Activated CD4-positive, alpha-beta T cell treated with anti-CD3 and anti-CD28 coated beads for 36 hours (primary cell): ENCODE results near the gene PLCB1. TPM values are rescaled to one million over a fixed set of nuclear protein-coding genes. Genes with fewer than 3 reads are reported as not detected.
"Not testable (repeated sequence)": the region's sequence is repeated elsewhere in the genome, so short reads cannot be mapped to it uniquely, and the experiment has no call there.

Source experiments
- ATAC-seq: fragments of 200-7000 bp; cut with Tn5 transposase; one replicate; pipeline ENCODE4 v1.10.0; 2021; ENCODE audit warnings: mild to moderate bottlenecking, moderate library complexity
- CTCF ChIA-PET: fragments of 350-600 bp; sonication (Branson Sonifier 250); formaldehyde crosslinking; loops from one replicate; lab custom pipeline; 2021; ENCODE audit warnings: antibody characterized with exemption; lab: Charles Lee
- POLR2A ChIA-PET: fragments of 350-600 bp; sonication (Branson Sonifier 250); formaldehyde crosslinking; loops from one replicate; lab custom pipeline; 2021; ENCODE audit warnings: antibody characterized with exemption, inconsistent platforms; lab: Charles Lee
- DNase-seq: peaks from one replicate; pipeline ENCODE4 v3.0.0-alpha.2; 2020
- H3K27ac Mint-ChIP-seq: one replicate; pipeline ENCODE4 v1.8.0; 2021; ENCODE audit warnings: mixed read lengths
- H3K27me3 Mint-ChIP-seq: one replicate; pipeline ENCODE4 v1.8.0; 2021; ENCODE audit warnings: mixed read lengths
- H3K36me3 Mint-ChIP-seq: one replicate; pipeline ENCODE4 v1.8.0; 2021; ENCODE audit warnings: low read depth, mixed read lengths
- H3K4me1 Mint-ChIP-seq: one replicate; pipeline ENCODE4 v1.8.0; 2021; ENCODE audit warnings: mixed read lengths
- H3K4me3 Mint-ChIP-seq: one replicate; pipeline ENCODE4 v1.8.0; 2021; ENCODE audit warnings: mild to moderate bottlenecking, moderate library complexity, mixed read lengths
- H3K9me3 Mint-ChIP-seq: one replicate; pipeline ENCODE4 v1.8.0; 2021; ENCODE audit warnings: low read depth, mixed read lengths
- intact Hi-C, 2 experiments: fragments of 100-400 bp; cut with DNase I in 1 of 2; cut with micrococcal nuclease in 1 of 2; formaldehyde crosslinking; loops; one replicate each; pipeline versions ENCODE4 v1.14.2 to v1.15.1; 2022 to 2024; cut with DNase I, micrococcal nuclease
- total RNA-seq, 2 experiments: library from RNA; stranded (reverse); gene quantifications; one replicate each; pipeline ENCODE4 v1.2.3, GENCODE V29; 2021

PLCB1 gene
- total RNA-seq, 2 experiments from 2014 or later, result 1.4 to 1.5 TPM

GRCh38 chr20:8156235-8157079 is 24.4 kb downstream of the PLCB1 start:
- peaks cover 48% of the 10 kb centered on the region for H3K4me1 Mint-ChIP-seq
- intact Hi-C loops, result loop anchor here in 1 of 2 experiments (5.0 to 10.0 kb wide), 2 partner anchors 56 to 118 kb away; no protein-coding TSS in a partner anchor
- CTCF ChIA-PET, result interaction anchor here (1.1 kb wide), 1 partner anchor 59 kb away, joined by 3 read pairs; no protein-coding TSS in a partner anchor
- ATAC-seq (peak; percentile 85), DNase-seq (no peak)
- H3K27ac Mint-ChIP-seq, result no peak overlapping the region
- no peak overlapping the region for H3K4me3 Mint-ChIP-seq
- H3K27me3 Mint-ChIP-seq, result no peaks in the 10 kb centered on the region
- H3K9me3 Mint-ChIP-seq, result peaks cover 3% of the 10 kb centered on the region
- peaks cover 4% of the 10 kb centered on the region for H3K36me3 Mint-ChIP-seq
- POLR2A ChIA-PET, result no interaction called here

- H3K27ac Mint-ChIP-seq, H3K9me3 Mint-ChIP-seq, ATAC-seq, POLR2A ChIA-PET, H3K36me3 Mint-ChIP-seq, H3K27me3 Mint-ChIP-seq, DNase-seq, CTCF ChIA-PET, H3K4me3 Mint-ChIP-seq: not testable (repeated sequence)
- H3K4me1 Mint-ChIP-seq, result peaks cover 29% of the 10 kb centered on the region
- intact Hi-C loops, result loop anchor here in 1 of 2 experiments (5.0 to 10.0 kb wide), 2 partner anchors 53 to 116 kb away; no protein-coding TSS in a partner anchor
These were observed 27.2 kb downstream of the PLCB1 start for GRCh38 chr20:8159217-8159616.

GRCh38 chr20:8161264-8162071 is 29.4 kb downstream of the PLCB1 start:
- Mint-ChIP-seq H3K27me3 (no peaks in the 10 kb centered on the region), H3K4me1 (peaks cover 12% of the 10 kb centered on the region), H3K4me3 (no peak overlapping the region), H3K36me3 (peaks cover 4% of the 10 kb centered on the region), H3K9me3 (peaks cover 3% of the 10 kb centered on the region), H3K27ac (peak overlapping the region; percentile 72)
- POLR2A ChIA-PET, result no interaction called here
- intact Hi-C loops, result no loop called here
- ATAC-seq (peak; percentile 65), DNase-seq (no peak)
- CTCF ChIA-PET, result interaction anchor here (0.7 to 2.0 kb wide), 3 partner anchors 13 to 78 kb away, joined by 3 to 5 read pairs (median 3); no protein-coding TSS in a partner anchor

GRCh38 chr20:8162610-8163009 is 30.5 kb downstream of the PLCB1 start:
- Mint-ChIP-seq H3K36me3 (peaks cover 4% of the 10 kb centered on the region), H3K27me3 (no peaks in the 10 kb centered on the region), H3K4me3 (no peak overlapping the region), H3K9me3 (peaks cover 3% of the 10 kb centered on the region), H3K27ac (no peak overlapping the region), H3K4me1 (peaks cover 7% of the 10 kb centered on the region)
- CTCF ChIA-PET, result interaction anchor here (0.6 to 2.0 kb wide), 4 partner anchors 10 to 80 kb away, joined by 3 to 5 read pairs (median 3); no protein-coding TSS in a partner anchor
- intact Hi-C loops, result no loop called here
- POLR2A ChIA-PET, result no interaction called here
- DNase-seq (no peak), ATAC-seq (no peak)

- Mint-ChIP-seq H3K27ac (no peak overlapping the region), H3K27me3 (no peaks in the 10 kb centered on the region), H3K4me1 (peaks cover 7% of the 10 kb centered on the region), H3K36me3 (peaks cover 4% of the 10 kb centered on the region), H3K9me3 (peaks cover 3% of the 10 kb centered on the region), H3K4me3 (no peak overlapping the region)
- ChIA-PET CTCF (interaction anchor here (2.0 kb wide), 1 partner anchor 11 kb away, joined by 5 read pairs; no protein-coding TSS in a partner anchor), POLR2A (no interaction called here)
- intact Hi-C loops, result no loop called here
- ATAC-seq, result no peak
- no peak for DNase-seq
These were observed 31.5 kb downstream of the PLCB1 start for GRCh38 chr20:8163543-8163942.

- Mint-ChIP-seq H3K36me3 (no peaks in the 10 kb centered on the region), H3K27ac (no peak overlapping the region), H3K4me1 (peaks cover 2% of the 10 kb centered on the region), H3K9me3 (no peaks in the 10 kb centered on the region), H3K4me3 (no peak overlapping the region), H3K27me3 (no peaks in the 10 kb centered on the region)
- CTCF ChIA-PET, result no interaction called here
- DNase-seq, result no peak
- intact Hi-C loops, result no loop called here
- POLR2A ChIA-PET, result no interaction called here
- no peak for ATAC-seq
These were observed 34.7 kb downstream of the PLCB1 start for GRCh38 chr20:8166730-8167129.

GRCh38 chr20:8168785-8169288 is 36.8 kb downstream of the PLCB1 start:
- DNase-seq (no peak), ATAC-seq (no peak)
- Mint-ChIP-seq H3K36me3 (no peaks in the 10 kb centered on the region), H3K9me3 (no peaks in the 10 kb centered on the region), H3K4me1 (no peaks in the 10 kb centered on the region), H3K27ac (no peak overlapping the region), H3K4me3 (no peak overlapping the region), H3K27me3 (no peaks in the 10 kb centered on the region)
- intact Hi-C loops, result no loop called here
- POLR2A ChIA-PET, result no interaction called here
- CTCF ChIA-PET, result no interaction called here

GRCh38 chr20:8170921-8171320 is 38.9 kb downstream of the PLCB1 start:
- DNase-seq, result no peak
- no peaks in the 10 kb centered on the region for H3K27me3 Mint-ChIP-seq
- no peak for ATAC-seq
- H3K4me1 Mint-ChIP-seq, result no peaks in the 10 kb centered on the region
- no peak overlapping the region for H3K4me3 Mint-ChIP-seq
- no peaks in the 10 kb centered on the region for H3K9me3 Mint-ChIP-seq
- intact Hi-C loops, result no loop called here
- H3K27ac Mint-ChIP-seq, result no peak overlapping the region
- CTCF ChIA-PET, result no interaction called here
- POLR2A ChIA-PET, result no interaction called here
- no peaks in the 10 kb centered on the region for H3K36me3 Mint-ChIP-seq

GRCh38 chr20:8172191-8172590 is 40.1 kb downstream of the PLCB1 start:
- ChIA-PET POLR2A (no interaction called here), CTCF (no interaction called here)
- no peak overlapping the region for H3K4me3 Mint-ChIP-seq
- DNase-seq, result no peak
- ATAC-seq, result no peak
- no peaks in the 10 kb centered on the region for H3K36me3 Mint-ChIP-seq
- no peaks in the 10 kb centered on the region for H3K4me1 Mint-ChIP-seq
- no peaks in the 10 kb centered on the region for H3K27me3 Mint-ChIP-seq
- intact Hi-C loops, result no loop called here
- H3K9me3 Mint-ChIP-seq, result no peaks in the 10 kb centered on the region
- H3K27ac Mint-ChIP-seq, result no peak overlapping the region

- Mint-ChIP-seq H3K27me3 (no peaks in the 10 kb centered on the region), H3K36me3 (no peaks in the 10 kb centered on the region), H3K4me3 (no peak overlapping the region), H3K4me1 (no peaks in the 10 kb centered on the region), H3K9me3 (no peaks in the 10 kb centered on the region), H3K27ac (no peak overlapping the region)
- DNase-seq (no peak), ATAC-seq (no peak)
- POLR2A ChIA-PET, result no interaction called here
- CTCF ChIA-PET, result no interaction called here
- intact Hi-C loops, result no loop called here
These were observed 43.9 kb downstream of the PLCB1 start for GRCh38 chr20:8175741-8176675.
